ENCODE measurements around the gene FAM3C. TPM values are rescaled to one million over a fixed set of nuclear protein-coding genes. Genes with fewer than 3 reads are reported as not detected.

Gene FAM3C
- total and polyA plus RNA-seq, 2 of the 4 experiments (the other 2 are of a cell fraction), result 11.5 to 45.8 TPM

GRCh38 chr7:121334875-121335648, 61.0 kb downstream of the FAM3C start:
- 0 out of 2 replicates have a peak overlapping the region, but pooled peaks have one; percentile 1 for H2BK20ac ChIP-seq (ENCODE audit: low read depth, low read length)
- CTCF ChIA-PET, result no interaction called here
- TF ChIP-seq POLR2A (IDR thresholded peaks at IDR 0.05; ENCODE audit: low read depth, low read length) (no peak), MAZ (IDR thresholded peaks at IDR 0.05; ENCODE audit: borderline replicate concordance, low read depth, low read length) (no peak), CEBPB (IDR thresholded peaks at IDR 0.05; ENCODE audit: low read depth, low read length) (no peak), RFX5 (IDR thresholded peaks at IDR 0.05; ENCODE audit: low read depth, low read length) (no peak), USF2 (IDR thresholded peaks at IDR 0.05; ENCODE audit: low read depth, low read length) (no peak), CTCF (conservative IDR thresholded peaks at IDR 0.05; ENCODE audit: low read depth, low read length) (no peak), ELK1 (IDR thresholded peaks at IDR 0.05; ENCODE audit: borderline replicate concordance, low read depth, low read length) (no peak), BHLHE40 (IDR thresholded peaks at IDR 0.05; ENCODE audit: low read depth, low read length) (no peak), FOS (IDR thresholded peaks at IDR 0.05; ENCODE audit: low read depth, low read length) (no peak), MAFK (IDR thresholded peaks at IDR 0.05; ENCODE audit: low read depth, low read length) (no peak), RAD21 (IDR thresholded peaks at IDR 0.05; ENCODE audit: low read length) (no peak), NFE2L2 (IDR thresholded peaks at IDR 0.05; ENCODE audit: low read depth, low read length) (no peak), SMC3 (IDR thresholded peaks at IDR 0.05; ENCODE audit: low read depth, low read length) (no peak), MXI1 (IDR thresholded peaks at IDR 0.05; ENCODE audit: borderline replicate concordance, low read depth, low read length) (no peak), CHD1 (IDR thresholded peaks at IDR 0.05; ENCODE audit: low read depth, low read length) (no peak)

More at GRCh38 chr7:121334875-121335648, 61.0 kb downstream of the FAM3C start:
- H2BK120ac ChIP-seq (ENCODE audit: low read depth, low read length), result no peak overlapping the region
- DNase-seq (peak; percentile 50), ATAC-seq (ENCODE audit: low read depth) (peak; percentile 70)
- POLR2A ChIA-PET (ENCODE audit: unreplicated experiment), result no interaction called here
- no peak overlapping the region for H4K91ac ChIP-seq (ENCODE audit: insufficient read depth, low read depth, low read length)
- no peaks in the 10 kb centered on the region for H3K9me3 ChIP-seq (ENCODE audit: control insufficient read depth, insufficient read depth, low read length)
- H3K23ac ChIP-seq (ENCODE audit: low read depth, low read length), result no peak overlapping the region
- no peak overlapping the region for H2AFZ ChIP-seq (replicated peaks; ENCODE audit: low read length, poor library complexity)
- H2BK15ac ChIP-seq (ENCODE audit: low read depth, low read length), result no peak overlapping the region
- H3K27ac ChIP-seq (ENCODE audit: insufficient read depth, low read length), result no peak overlapping the region
- H3K56ac ChIP-seq (ENCODE audit: extremely low read depth, insufficient read depth, low read length), result no peak overlapping the region
- no peak overlapping the region for H4K5ac ChIP-seq (ENCODE audit: low read depth, low read length)
- H3K27me3 ChIP-seq (ENCODE audit: control insufficient read depth, insufficient read depth, low read length), result peaks cover 7% of the 10 kb centered on the region; the same call in 1 of the 2 replicates
- dilution Hi-C loops (cut with HindIII; ENCODE audit: low sequenced_read_pairs, unreplicated experiment) (no loop called here), in situ Hi-C loops (cut with MboI; ENCODE audit: low sequenced_read_pairs) (loop anchor here (25.0 kb wide), 2 partner anchors 198 to 348 kb away; partner anchors contain the start of gene CPED1), intact Hi-C loops (cut with micrococcal nuclease) (loop anchor here (5.0 to 10.0 kb wide), 3 partner anchors 208 to 530 kb away; partner anchors contain the start of gene CPED1)
- H3K9me1 ChIP-seq (ENCODE audit: insufficient read depth, low read length), result peaks cover 4% of the 10 kb centered on the region
- no peaks in the 10 kb centered on the region for H4K20me1 ChIP-seq (ENCODE audit: insufficient read depth, low read length)
- H3K18ac ChIP-seq (ENCODE audit: low read depth, low read length), result no peak overlapping the region
- BruUV-seq (replicated peaks), result no TSS peak
- no peaks in the 10 kb centered on the region; the same call in 1 of the 2 replicates for H3K4me1 ChIP-seq (ENCODE audit: control insufficient read depth, insufficient read depth, low read length)
- no peak overlapping the region for H3K4me3 ChIP-seq (ENCODE audit: insufficient read depth, low read depth, low read length)
- no peak overlapping the region for H4K8ac ChIP-seq (ENCODE audit: low read depth in 2 of 2, low read length in 2 of 2)
- no peak overlapping the region for H3K4ac ChIP-seq (ENCODE audit: low read depth, low read length)
- H3K4me2 ChIP-seq (ENCODE audit: low read depth, low read length), result no peak overlapping the region
- H2AK9ac ChIP-seq (replicated peaks; ENCODE audit: low read depth, low read length, poor library complexity), result no peak overlapping the region
- no peak overlapping the region for H2BK5ac ChIP-seq (ENCODE audit: low read depth, low read length, poor library complexity, severe bottlenecking)
- no peak overlapping the region for H3K9ac ChIP-seq (ENCODE audit: low read depth, low read length)
- H3K36me3 ChIP-seq (ENCODE audit: control insufficient read depth, insufficient read depth, low read length), result no peaks in the 10 kb centered on the region; the same call in 1 of the 2 replicates
- WGBS, 2 experiments (ENCODE audit: extremely low coverage in 2 of 2, insufficient read length in 1 of 2), result no CpG with 5 or more reads among the region's 10 CpGs
- no peaks in the 10 kb centered on the region for H3K79me1 ChIP-seq (ENCODE audit: low read depth in 1 of 2, low read length in 2 of 2)
- H2AK5ac ChIP-seq (ENCODE audit: low read depth, low read length), result no peak overlapping the region
- no peak overlapping the region for H3K14ac ChIP-seq (replicated peaks; ENCODE audit: low read depth, low read length)

Measured in IMR-90 (cell line).